ENCODE data around the gene ZNF225.
A peak's percentile ranks its signal among the peaks of the same experiment; 100 is the strongest.
"Not testable (repeated sequence)": the region's sequence is repeated elsewhere in the genome, so short reads cannot be mapped to it uniquely, and the experiment has no call there.

ZNF225 gene

GRCh38 chr19:44156475-44156874, 43.3 kb downstream of the ZNF225 start:
- no peak for DNase-seq

DNA sequence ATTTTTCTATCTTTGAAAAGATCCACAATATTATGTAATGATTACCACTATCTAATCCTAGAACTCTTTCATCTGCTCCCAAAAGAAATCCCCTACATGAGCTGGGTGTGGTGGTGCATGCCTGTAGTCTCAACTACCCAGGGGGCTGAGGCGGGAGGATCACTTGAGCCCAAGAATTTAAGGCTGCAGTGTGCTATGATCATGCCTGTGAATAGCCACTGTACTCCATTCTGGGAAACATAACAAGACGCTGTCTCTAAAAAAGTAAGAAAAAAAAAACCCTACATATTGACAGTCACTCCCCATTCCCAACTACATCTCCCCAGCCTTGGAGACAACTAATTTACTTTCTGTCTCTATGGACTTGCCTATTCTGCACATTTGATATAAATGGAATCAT, 50.6 kb downstream of the ZNF225 start:
- DNase-seq = no peak

DNA sequence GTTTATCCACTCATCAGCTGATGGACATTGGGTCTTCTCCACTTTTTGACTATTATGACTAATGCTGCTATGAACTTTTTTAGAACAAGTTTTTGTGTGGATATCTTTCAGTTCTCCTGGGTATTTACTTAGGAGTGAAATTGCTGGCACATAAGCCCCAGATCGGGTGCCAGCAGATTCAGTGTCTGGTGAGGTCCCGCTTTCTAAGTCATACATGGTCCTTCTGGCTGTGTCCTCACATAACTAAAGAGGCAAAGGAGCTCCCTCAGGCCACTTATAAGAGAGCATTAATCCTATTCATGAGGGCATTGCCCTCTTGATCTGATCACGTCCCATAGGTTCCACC, 51.1 kb downstream of the ZNF225 start:
- DNase-seq = peak in 2 of 56 donors; percentile 12 to 30

GRCh38 chr19:44164673-44165512, 51.7 kb downstream of the ZNF225 start, which contains the start of gene ZNF226:
TSS of gene ZNF226 (plus strand) at chr19:44165100. CDS start at chr19:44170081, 4,981 bp downstream.
- DNase-seq = peak; percentile 45 to 99 (median 92)

DNA sequence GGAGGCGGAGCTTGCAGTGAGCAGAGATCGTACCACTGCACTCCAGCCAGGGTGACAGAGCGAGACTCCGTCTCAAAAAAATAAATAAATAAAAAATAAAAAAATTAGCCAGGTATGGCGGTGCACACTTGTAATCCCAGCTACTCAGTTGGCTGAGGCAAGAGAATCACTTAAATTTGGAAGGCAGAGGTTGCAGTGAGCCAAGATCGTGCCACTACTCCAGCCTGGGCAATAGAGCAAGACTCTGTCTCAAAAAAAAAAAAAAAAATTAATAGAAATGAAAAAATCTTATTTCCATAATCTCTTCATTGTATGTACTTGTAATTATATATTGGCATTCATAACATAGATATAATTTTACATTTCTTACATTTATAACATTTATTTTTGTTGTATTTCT, 57.5 kb downstream of the ZNF225 start:
- DNase-seq = not testable (repeated sequence)

GRCh38 chr19:44176590-44176989, 63.4 kb downstream of the ZNF225 start:
- DNase-seq = no peak

DNA sequence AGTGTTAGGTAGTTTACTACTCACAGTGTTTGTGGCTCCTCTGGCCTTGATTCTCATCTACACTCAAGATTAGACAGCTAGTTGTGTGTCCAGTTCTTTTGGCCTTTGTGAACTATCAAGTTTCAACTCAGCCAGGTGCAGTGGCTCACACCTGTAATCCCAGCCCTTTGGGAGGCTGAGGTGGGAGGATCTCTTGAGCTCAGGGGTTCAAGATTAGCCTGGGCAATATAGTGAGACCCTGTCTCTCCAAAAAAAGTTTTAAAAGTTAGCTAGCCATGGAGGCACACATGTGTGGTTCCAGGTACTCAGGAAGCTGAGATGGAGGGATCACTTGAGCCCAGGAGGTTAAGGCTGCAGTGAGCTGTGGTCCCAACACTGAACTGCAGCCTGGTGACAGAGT, 67.8 kb downstream of the ZNF225 start:
- no peak for DNase-seq

GRCh38 chr19:44182145-44182544, 68.9 kb downstream of the ZNF225 start:
- no peak for DNase-seq

Data from amygdala (tissue), 56 donors.